Tibial nerve (tissue), 3 donors: ENCODE results near the gene LRP1.

Experiments
- CTCF ChIP-seq, 5 experiments: fragments of 200-600 bp in 3 of 5; fragments of 450-650 bp in 2 of 5; sonication (generic) in 3 of 5; IDR thresholded peaks; one replicate each; pipeline ENCODE4 v1.5.1; 2016 to 2019; ENCODE audit warnings: antibody characterized with exemption in 5 of 5, mild to moderate bottlenecking in 3 of 5, moderate library complexity in 2 of 5
- POLR2A ChIP-seq, 2 donors: fragments of 450-650 bp; IDR thresholded peaks; one replicate each; pipeline ENCODE4 v1.6.1; 2017; ENCODE audit warnings: antibody characterized with exemption in 2 of 2, mild to moderate bottlenecking in 2 of 2, moderate library complexity in 2 of 2

- no peak for TF ChIP-seq POLR2A (IDR thresholded peaks at IDR 0.05)
- no peak for TF ChIP-seq CTCF (IDR thresholded peaks at IDR 0.05)
Observed at GRCh38 chr12:57216014-57216911, 88.0 kb downstream of the LRP1 start, which contains the start of gene NXPH4.
